Measurements from ENCODE around the gene ZNF385B.

The ZNF385B gene

DNA sequence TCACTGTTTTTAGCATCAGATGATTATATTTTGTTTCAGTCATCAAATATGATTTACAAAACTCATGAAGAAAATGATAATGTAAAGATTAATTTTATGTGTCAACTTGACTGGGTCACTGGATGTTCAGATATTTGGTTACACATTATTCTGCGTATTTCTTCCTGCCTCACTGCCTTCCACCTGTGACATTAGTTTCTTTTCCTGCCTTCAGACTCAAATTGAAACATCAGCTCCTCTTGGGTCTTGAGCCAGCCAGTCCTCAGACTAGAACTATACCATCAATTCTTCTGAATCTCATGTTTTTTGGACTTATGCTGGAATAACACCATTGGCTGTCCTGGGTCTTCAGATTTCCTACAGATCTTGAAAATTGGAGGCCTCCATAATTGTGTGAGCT, 96.7 kb downstream of the ZNF385B start:
- no peak for DNase-seq (ENCODE audit: low read depth)
- no peak overlapping the region for H3K4me3 ChIP-seq (replicated peaks; ENCODE audit: low read depth, low read length)
- TF ChIP-seq CTCF (IDR thresholded peaks at IDR 0.05; ENCODE audit: low read length, missing control alignments): no peak

- no peak for DNase-seq (ENCODE audit: low read depth)
- no peak for TF ChIP-seq CTCF (IDR thresholded peaks at IDR 0.05; ENCODE audit: low read length, missing control alignments)
- no peak overlapping the region for H3K4me3 ChIP-seq (replicated peaks; ENCODE audit: low read depth, low read length)
Observed at GRCh38 chr2:179758636-179759035, 102.8 kb downstream of the ZNF385B start.

GRCh38 chr2:179751163-179751809, 110.1 kb downstream of the ZNF385B start:
- no peak overlapping the region for H3K4me3 ChIP-seq (replicated peaks; ENCODE audit: low read depth, low read length)
- TF ChIP-seq CTCF (IDR thresholded peaks at IDR 0.05; ENCODE audit: low read length, missing control alignments): peak; percentile 54
- peak; percentile 60 for DNase-seq (ENCODE audit: low read depth)

- peak; percentile 30 for DNase-seq (ENCODE audit: low read depth)
- TF ChIP-seq CTCF (IDR thresholded peaks at IDR 0.05; ENCODE audit: low read length, missing control alignments): no peak
- H3K4me3 ChIP-seq (replicated peaks; ENCODE audit: low read depth, low read length): no peak overlapping the region
Observed at GRCh38 chr2:179749210-179749609, 112.2 kb downstream of the ZNF385B start.

- no peak for TF ChIP-seq CTCF (IDR thresholded peaks at IDR 0.05; ENCODE audit: low read length, missing control alignments)
- DNase-seq (ENCODE audit: low read depth): no peak
- no peak overlapping the region for H3K4me3 ChIP-seq (replicated peaks; ENCODE audit: low read depth, low read length)
Observed at GRCh38 chr2:179746981-179747380, 114.4 kb downstream of the ZNF385B start.

DNA sequence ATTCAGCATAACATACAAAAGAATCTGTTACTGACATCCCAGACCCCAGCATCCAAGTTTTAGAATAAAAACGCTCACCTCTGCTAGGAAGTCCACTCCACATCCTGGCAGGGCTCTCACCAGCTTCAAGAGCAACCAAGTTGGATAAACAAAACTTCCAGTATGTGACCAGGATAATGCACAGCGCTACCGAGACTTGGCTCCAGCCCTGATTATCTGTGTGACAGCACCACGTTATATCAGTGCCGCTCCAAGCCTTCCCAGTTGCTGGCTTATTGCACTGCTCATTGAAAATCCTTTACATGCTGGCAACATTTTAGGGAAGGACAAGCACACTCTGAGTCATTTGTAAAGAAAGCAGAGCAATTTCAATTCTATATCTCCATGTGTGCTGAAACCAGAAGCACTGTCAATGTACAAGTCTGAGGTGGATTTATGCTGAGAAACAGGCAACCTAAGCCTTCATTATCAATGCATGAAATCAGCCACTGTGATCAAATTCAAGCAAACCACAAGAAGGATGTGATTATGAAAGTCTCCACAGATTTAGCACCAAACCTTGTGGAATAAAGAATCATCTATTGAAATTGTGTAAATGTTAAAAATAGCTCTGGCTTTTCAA, 115.7 kb downstream of the ZNF385B start:
- TF ChIP-seq CTCF (IDR thresholded peaks at IDR 0.05; ENCODE audit: low read length, missing control alignments): no peak
- H3K4me3 ChIP-seq (replicated peaks; ENCODE audit: low read depth, low read length): no peak overlapping the region
- DNase-seq (ENCODE audit: low read depth): no peak

DNA sequence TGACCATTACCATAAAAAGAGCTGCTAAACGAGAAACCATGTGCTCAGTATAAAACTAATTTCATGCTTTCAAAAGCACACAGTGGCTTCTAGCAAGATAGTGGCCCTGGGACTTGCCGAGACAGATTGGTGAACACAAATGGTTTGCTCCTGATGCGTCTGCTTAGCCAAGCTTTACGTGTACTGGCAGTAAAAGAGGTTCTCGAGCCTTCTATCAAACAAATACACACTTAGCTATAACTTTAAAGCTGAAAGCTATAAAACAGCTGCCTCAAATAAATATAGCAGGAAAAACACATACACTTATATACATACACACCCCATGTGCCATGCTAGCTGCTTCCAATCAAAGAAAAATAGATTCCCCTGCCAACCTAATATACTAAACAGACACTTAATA, 117.0 kb downstream of the ZNF385B start:
- H3K4me3 ChIP-seq (replicated peaks; ENCODE audit: low read depth, low read length): no peak overlapping the region
- no peak for TF ChIP-seq CTCF (IDR thresholded peaks at IDR 0.05; ENCODE audit: low read length, missing control alignments)
- DNase-seq (ENCODE audit: low read depth): no peak

Measured in fibroblast of pulmonary artery (primary cell).